ENCODE measurements around the gene MED12L. TPM values are rescaled to one million over a fixed set of nuclear protein-coding genes. Genes with fewer than 3 reads are reported as not detected.

Gene MED12L
- total and polyA plus RNA-seq, 10 of the 15 experiments (the other 5 are each of a cell fraction or from before 2014, with no cell fraction given), result 0.01 to 0.06 (median 0.03) TPM; not detected in 2

DNA sequence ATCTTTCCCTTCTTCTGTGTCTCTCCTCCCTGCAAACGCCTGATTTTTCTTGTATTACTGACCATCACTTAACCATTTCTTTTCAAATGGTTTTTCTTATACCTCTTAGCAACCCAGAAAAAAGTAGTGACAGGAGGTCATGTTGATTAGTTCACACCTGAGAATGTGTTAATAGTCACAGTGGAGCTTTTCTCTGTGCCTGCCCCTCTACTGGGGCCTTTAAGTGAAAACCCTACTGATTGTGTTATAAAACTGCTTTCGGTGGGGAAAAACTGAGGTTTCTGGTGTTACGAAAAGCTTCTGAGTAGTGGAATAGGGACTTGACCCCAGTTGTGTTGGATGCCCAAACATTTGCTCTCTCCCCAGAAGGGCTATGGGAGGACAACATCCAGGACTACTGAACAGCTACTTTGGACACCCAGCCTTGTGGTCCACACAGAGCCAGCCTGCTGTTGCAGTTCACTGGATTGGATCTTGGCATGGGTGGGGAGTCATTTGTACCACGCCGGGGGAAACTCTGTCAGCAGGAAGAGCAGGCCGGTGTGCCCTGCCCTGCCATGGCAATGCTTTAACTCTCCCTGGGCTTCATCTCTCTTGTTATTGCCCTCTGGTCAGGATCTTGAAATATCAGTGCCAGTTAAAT is 220.8 kb downstream of the MED12L start (continued):
- TF ChIP-seq, protein P1, sequence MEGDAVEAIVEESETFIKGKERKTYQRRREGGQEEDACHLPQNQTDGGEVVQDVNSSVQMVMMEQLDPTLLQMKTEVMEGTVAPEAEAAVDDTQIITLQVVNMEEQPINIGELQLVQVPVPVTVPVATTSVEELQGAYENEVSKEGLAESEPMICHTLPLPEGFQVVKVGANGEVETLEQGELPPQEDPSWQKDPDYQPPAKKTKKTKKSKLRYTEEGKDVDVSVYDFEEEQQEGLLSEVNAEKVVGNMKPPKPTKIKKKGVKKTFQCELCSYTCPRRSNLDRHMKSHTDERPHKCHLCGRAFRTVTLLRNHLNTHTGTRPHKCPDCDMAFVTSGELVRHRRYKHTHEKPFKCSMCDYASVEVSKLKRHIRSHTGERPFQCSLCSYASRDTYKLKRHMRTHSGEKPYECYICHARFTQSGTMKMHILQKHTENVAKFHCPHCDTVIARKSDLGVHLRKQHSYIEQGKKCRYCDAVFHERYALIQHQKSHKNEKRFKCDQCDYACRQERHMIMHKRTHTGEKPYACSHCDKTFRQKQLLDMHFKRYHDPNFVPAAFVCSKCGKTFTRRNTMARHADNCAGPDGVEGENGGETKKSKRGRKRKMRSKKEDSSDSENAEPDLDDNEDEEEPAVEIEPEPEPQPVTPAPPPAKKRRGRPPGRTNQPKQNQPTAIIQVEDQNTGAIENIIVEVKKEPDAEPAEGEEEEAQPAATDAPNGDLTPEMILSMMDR (IDR thresholded peaks at IDR 0.05 in 2 of 3, conservative IDR thresholded peaks at IDR 0.05 in 1 of 3; ENCODE audit: control insufficient read depth in 2 of 3, extremely low read depth in 1 of 3, insufficient read depth in 1 of 3, low read depth in 3 of 3, low read length in 3 of 3), result no peak
- TF ChIP-seq EZH2 (IDR thresholded peaks at IDR 0.05; ENCODE audit: borderline replicate concordance, control insufficient read depth, low read depth, low read length) (no peak), MEF2A (IDR thresholded peaks at IDR 0.05; ENCODE audit: insufficient read depth, low read depth, low read length) (no peak), POLR2A (IDR thresholded peaks at IDR 0.05; ENCODE audit: low read depth, low read length) (no peak), EED (IDR thresholded peaks at IDR 0.05; ENCODE audit: low read depth) (no peak), SREBF1 (IDR thresholded peaks at IDR 0.05; ENCODE audit: low read length) (no peak), NR2C2 (IDR thresholded peaks at IDR 0.05; ENCODE audit: borderline replicate concordance, control insufficient read depth, insufficient read length, low read depth) (no peak), SIN3A (IDR thresholded peaks at IDR 0.05; ENCODE audit: low read depth, low read length) (no peak)
- TF ChIP-seq, protein P2, sequence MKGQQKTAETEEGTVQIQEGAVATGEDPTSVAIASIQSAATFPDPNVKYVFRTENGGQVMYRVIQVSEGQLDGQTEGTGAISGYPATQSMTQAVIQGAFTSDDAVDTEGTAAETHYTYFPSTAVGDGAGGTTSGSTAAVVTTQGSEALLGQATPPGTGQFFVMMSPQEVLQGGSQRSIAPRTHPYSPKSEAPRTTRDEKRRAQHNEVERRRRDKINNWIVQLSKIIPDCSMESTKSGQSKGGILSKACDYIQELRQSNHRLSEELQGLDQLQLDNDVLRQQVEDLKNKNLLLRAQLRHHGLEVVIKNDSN (IDR thresholded peaks at IDR 0.05; ENCODE audit: borderline replicate concordance, extremely low read length, insufficient read depth, low read depth, low read length), result no peak
- TF ChIP-seq, protein P3, sequence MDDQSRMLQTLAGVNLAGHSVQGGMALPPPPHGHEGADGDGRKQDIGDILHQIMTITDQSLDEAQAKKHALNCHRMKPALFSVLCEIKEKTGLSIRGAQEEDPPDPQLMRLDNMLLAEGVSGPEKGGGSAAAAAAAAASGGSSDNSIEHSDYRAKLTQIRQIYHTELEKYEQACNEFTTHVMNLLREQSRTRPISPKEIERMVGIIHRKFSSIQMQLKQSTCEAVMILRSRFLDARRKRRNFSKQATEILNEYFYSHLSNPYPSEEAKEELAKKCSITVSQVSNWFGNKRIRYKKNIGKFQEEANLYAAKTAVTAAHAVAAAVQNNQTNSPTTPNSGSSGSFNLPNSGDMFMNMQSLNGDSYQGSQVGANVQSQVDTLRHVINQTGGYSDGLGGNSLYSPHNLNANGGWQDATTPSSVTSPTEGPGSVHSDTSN (IDR thresholded peaks at IDR 0.05; ENCODE audit: insufficient replicate concordance, low read depth, low read length), result no peak

All from GM12878 (cell line).